Activated CD4-positive, CD25-positive, alpha-beta regulatory T cell treated with anti-CD3 and anti-CD28 coated beads, Interleukin-2, amount 50 U/mL, for 16 hours (primary cell): ENCODE measurements around the gene TRABD2B.

ENCODE experiments used
- DNase-seq: peaks from one replicate; pipeline ENCODE4 v3.0.0-alpha.2; 2020; ENCODE audit warnings: low read depth, low spot score

The TRABD2B gene

GRCh38 chr1:47852006-47852718 is 145.0 kb downstream of the TRABD2B start:
- DNase-seq = no peak

- DNase-seq = no peak
Observed at GRCh38 chr1:47850451-47850850, 146.7 kb downstream of the TRABD2B start.

GRCh38 chr1:47849591-47850261 is 147.5 kb downstream of the TRABD2B start:
- no peak for DNase-seq

GRCh38 chr1:47849005-47849521 is 148.1 kb downstream of the TRABD2B start:
- no peak for DNase-seq

- DNase-seq = no peak
Observed at GRCh38 chr1:47847763-47848162, 149.4 kb downstream of the TRABD2B start.

GRCh38 chr1:47844558-47844955 is 152.6 kb downstream of the TRABD2B start:
- no peak for DNase-seq

GRCh38 chr1:47843781-47844557 is 153.2 kb downstream of the TRABD2B start:
- DNase-seq = no peak

GRCh38 chr1:47843059-47843458 is 154.1 kb downstream of the TRABD2B start:
- no peak for DNase-seq

- no peak for DNase-seq
Observed at GRCh38 chr1:47842228-47842919, 154.8 kb downstream of the TRABD2B start.

GRCh38 chr1:47841356-47841755 is 155.8 kb downstream of the TRABD2B start:
- no peak for DNase-seq

- no peak for DNase-seq
Observed at GRCh38 chr1:47840393-47841190, 156.6 kb downstream of the TRABD2B start.

GRCh38 chr1:47839433-47839760 is 157.8 kb downstream of the TRABD2B start:
- DNase-seq = no peak

GRCh38 chr1:47838562-47839432 is 158.4 kb downstream of the TRABD2B start:
- no peak for DNase-seq

- no peak for DNase-seq
Observed at GRCh38 chr1:47837866-47838561, 159.2 kb downstream of the TRABD2B start.

GRCh38 chr1:47837056-47837830 is 159.9 kb downstream of the TRABD2B start:
- DNase-seq = no peak

GRCh38 chr1:47835409-47835808 is 161.8 kb downstream of the TRABD2B start:
- DNase-seq = no peak

GRCh38 chr1:47834326-47834725 is 162.9 kb downstream of the TRABD2B start:
- no peak for DNase-seq

- no peak for DNase-seq
Observed at GRCh38 chr1:47830641-47831333, 166.4 kb downstream of the TRABD2B start.
